ENCODE measurements around the gene ATP8B4. TPM values are rescaled to one million over a fixed set of nuclear protein-coding genes. Genes with fewer than 3 reads are reported as not detected.
"Not testable (repeated sequence)": the region's sequence is repeated elsewhere in the genome, so short reads cannot be mapped to it uniquely, and the experiment has no call there.

Gene ATP8B4
- total RNA-seq, 2 donors from 2014 or later, result 16.8 to 16.9 TPM

DNA sequence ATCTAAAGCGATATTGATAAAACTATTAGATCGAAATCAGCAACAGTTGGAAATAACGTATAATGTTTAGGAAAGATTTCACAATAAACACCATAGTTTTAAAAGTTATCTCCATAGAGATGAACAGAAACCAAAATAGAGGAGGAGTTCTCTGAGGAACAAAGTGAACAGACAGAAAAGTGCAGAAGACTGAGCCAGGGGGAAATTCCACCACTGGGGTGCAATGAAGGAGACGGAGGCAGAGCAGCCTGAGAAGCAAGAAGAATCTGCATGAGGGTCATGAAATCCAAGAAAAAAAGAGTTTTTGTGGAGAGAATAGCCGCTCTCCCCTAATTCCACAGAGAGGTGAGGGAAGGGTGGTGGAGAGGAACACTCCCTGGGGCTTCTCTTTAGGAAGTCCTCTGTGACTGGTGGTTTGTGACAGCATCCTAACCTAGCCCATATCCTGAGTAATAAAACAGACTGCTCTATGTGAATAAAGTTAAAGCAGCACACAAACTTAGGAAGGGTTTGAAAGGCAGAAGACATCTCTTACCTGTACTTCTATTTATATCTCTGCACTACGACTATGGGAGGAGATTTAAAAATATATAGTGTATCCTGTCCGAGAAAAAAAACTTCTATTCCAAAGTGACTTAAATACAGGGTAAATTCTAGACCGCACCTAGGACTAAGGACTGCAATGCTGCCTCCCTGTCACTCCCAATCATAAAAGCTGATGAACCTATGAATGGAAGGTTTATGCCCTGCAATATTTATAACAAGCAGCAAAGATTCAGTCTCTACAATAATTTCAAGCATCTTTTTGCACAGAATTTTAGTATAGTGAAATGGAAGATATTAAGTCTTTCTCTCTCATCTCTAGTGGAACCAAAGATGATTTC is 22.9 kb downstream of the ATP8B4 start:
- Histone ChIP-seq H3K9me3 (no peaks in the 10 kb centered on the region), H3K4me3 (no peak overlapping the region), H3K27ac (no peak overlapping the region), H3K4me1 (ENCODE audit: control insufficient read depth in 1 of 2, low read depth in 2 of 2) (no peaks in the 10 kb centered on the region), H3K27me3 (replicated peaks; ENCODE audit: insufficient read depth) (no peaks in the 10 kb centered on the region), H3K36me3 (no peaks in the 10 kb centered on the region)
- DNase-seq (ENCODE audit: low spot score) (no peak), ATAC-seq (ENCODE audit: insufficient number of reproducible peaks, low FRiP score, low read depth) (no peak)
- TF ChIP-seq, protein P1, sequence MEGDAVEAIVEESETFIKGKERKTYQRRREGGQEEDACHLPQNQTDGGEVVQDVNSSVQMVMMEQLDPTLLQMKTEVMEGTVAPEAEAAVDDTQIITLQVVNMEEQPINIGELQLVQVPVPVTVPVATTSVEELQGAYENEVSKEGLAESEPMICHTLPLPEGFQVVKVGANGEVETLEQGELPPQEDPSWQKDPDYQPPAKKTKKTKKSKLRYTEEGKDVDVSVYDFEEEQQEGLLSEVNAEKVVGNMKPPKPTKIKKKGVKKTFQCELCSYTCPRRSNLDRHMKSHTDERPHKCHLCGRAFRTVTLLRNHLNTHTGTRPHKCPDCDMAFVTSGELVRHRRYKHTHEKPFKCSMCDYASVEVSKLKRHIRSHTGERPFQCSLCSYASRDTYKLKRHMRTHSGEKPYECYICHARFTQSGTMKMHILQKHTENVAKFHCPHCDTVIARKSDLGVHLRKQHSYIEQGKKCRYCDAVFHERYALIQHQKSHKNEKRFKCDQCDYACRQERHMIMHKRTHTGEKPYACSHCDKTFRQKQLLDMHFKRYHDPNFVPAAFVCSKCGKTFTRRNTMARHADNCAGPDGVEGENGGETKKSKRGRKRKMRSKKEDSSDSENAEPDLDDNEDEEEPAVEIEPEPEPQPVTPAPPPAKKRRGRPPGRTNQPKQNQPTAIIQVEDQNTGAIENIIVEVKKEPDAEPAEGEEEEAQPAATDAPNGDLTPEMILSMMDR (IDR thresholded peaks at IDR 0.05), result no peak

DNA sequence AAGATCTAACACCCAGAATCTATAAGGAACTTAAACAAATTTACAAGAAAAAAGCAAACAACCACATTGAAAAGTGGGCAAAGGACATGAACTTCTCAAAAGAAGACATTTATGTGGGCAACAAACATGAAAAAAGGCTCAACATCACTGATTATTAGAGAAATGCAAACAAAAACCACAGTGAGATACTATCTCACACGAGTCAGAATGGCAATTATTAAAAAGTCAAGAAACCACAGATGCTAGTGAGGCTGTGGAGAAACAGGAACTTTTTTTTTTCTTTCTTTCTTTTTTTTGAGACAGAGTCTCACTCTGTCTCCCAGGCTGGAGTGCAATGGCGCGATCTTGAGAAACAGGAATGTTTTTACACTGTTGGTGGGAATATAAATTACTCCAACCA is 29.6 kb downstream of the ATP8B4 start:
- H3K27ac ChIP-seq; H3K4me3 ChIP-seq; H3K4me1 ChIP-seq (ENCODE audit: control insufficient read depth in 1 of 2, low read depth in 2 of 2); H3K9me3 ChIP-seq; H3K36me3 ChIP-seq; ATAC-seq (ENCODE audit: insufficient number of reproducible peaks, low FRiP score, low read depth); H3K27me3 ChIP-seq (replicated peaks; ENCODE audit: insufficient read depth); DNase-seq (ENCODE audit: low spot score): not testable (repeated sequence)

DNA sequence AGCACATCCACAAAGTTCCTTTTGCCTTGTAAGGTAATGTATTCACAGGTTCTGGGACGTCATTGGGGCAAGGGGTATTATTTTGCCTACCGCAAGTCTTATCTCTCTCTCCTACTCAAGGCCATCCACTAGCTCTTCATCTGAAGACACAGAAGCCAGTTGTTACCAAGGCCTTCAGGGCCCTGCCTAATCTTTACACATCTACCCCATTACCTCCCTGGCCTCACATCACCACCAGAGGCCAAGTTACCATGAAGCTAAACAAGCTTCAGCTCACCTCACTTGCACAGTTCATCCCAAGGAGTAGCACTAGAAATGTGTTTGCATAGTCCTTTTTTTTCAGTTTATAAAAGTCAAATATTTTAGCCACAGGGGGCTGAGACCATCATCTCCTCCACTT is 34.1 kb downstream of the ATP8B4 start:
- Histone ChIP-seq H3K4me3 (no peak overlapping the region), H3K27me3 (replicated peaks; ENCODE audit: insufficient read depth) (no peaks in the 10 kb centered on the region), H3K27ac (no peak overlapping the region), H3K4me1 (ENCODE audit: control insufficient read depth in 1 of 2, low read depth in 2 of 2) (no peaks in the 10 kb centered on the region), H3K36me3 (no peaks in the 10 kb centered on the region), H3K9me3 (no peaks in the 10 kb centered on the region)
- TF ChIP-seq, protein P1 (IDR thresholded peaks at IDR 0.05), result no peak
- DNase-seq (ENCODE audit: low spot score) (no peak), ATAC-seq (ENCODE audit: insufficient number of reproducible peaks, low FRiP score, low read depth) (no peak)

DNA sequence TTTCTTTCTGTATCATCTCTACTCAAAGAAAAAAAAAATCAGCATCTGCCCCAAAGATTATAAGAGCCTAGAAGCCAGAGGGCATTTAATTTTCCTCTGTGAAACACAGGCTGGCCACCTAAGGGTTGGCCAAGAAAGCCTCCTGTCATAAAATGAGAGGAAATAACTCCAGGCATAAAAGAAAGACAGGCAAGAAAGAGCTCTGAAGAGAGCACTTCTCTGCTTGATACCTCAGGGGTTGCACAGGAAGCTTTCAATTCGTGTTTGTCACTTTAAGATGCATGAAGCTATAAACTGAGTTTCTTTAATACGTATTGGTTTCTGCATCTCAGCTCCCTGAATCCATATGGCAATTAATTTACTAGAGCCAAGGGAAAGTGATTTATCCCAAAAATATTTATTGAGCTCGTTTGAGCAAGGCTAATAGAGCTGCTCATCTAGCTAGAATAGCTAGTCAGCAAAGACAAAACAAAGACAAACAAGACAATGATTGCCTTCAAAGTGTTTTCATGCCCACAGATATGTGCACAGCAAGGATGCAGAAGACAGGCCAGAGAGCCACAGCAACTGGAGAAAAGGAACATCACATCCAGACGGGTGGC is 35.5 kb downstream of the ATP8B4 start:
- DNase-seq (ENCODE audit: low spot score) (no peak), ATAC-seq (ENCODE audit: insufficient number of reproducible peaks, low FRiP score, low read depth) (no peak)
- Histone ChIP-seq H3K4me3 (no peak overlapping the region), H3K36me3 (no peaks in the 10 kb centered on the region), H3K27me3 (replicated peaks; ENCODE audit: insufficient read depth) (no peaks in the 10 kb centered on the region), H3K4me1 (ENCODE audit: control insufficient read depth in 1 of 2, low read depth in 2 of 2) (no peaks in the 10 kb centered on the region), H3K27ac (no peak overlapping the region), H3K9me3 (no peaks in the 10 kb centered on the region)
- TF ChIP-seq, protein P1 (IDR thresholded peaks at IDR 0.05), result no peak

DNA sequence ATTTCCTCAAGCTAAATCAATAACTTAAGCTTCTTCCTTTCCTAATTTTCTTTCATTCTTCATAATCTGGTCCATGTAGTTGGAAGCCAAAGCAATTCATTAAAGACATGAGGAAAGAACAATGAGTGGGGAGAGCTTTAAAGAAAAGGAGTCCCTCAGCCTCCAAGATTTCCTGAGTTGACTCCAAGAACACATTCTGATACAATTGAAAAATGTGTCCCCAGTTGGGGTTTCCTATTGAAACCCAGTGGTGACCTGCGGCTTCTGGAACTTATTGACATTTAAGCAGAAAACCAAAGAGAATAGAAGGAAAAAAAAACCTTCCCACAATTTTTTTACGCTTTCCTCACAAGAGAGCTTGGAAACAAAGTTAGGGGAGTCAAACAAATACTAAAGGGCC is 37.0 kb downstream of the ATP8B4 start:
- H3K27me3 ChIP-seq (replicated peaks; ENCODE audit: insufficient read depth), result no peaks in the 10 kb centered on the region
- no peak overlapping the region for H3K27ac ChIP-seq
- H3K4me1 ChIP-seq (ENCODE audit: control insufficient read depth in 1 of 2, low read depth in 2 of 2), result no peaks in the 10 kb centered on the region
- DNase-seq (ENCODE audit: low spot score) (no peak), ATAC-seq (ENCODE audit: insufficient number of reproducible peaks, low FRiP score, low read depth) (no peak)
- TF ChIP-seq, protein P1 (IDR thresholded peaks at IDR 0.05), result no peak
- no peaks in the 10 kb centered on the region for H3K9me3 ChIP-seq
- H3K4me3 ChIP-seq, result no peak overlapping the region
- H3K36me3 ChIP-seq, result no peaks in the 10 kb centered on the region
